ENCODE results near the gene MBLAC2. TPM values are rescaled to one million over a fixed set of nuclear protein-coding genes. Genes with fewer than 3 reads are reported as not detected.
A peak's percentile ranks its signal among the peaks of the same experiment; 100 is the strongest.

MBLAC2 gene
- total RNA-seq: 3.1 TPM

DNA sequence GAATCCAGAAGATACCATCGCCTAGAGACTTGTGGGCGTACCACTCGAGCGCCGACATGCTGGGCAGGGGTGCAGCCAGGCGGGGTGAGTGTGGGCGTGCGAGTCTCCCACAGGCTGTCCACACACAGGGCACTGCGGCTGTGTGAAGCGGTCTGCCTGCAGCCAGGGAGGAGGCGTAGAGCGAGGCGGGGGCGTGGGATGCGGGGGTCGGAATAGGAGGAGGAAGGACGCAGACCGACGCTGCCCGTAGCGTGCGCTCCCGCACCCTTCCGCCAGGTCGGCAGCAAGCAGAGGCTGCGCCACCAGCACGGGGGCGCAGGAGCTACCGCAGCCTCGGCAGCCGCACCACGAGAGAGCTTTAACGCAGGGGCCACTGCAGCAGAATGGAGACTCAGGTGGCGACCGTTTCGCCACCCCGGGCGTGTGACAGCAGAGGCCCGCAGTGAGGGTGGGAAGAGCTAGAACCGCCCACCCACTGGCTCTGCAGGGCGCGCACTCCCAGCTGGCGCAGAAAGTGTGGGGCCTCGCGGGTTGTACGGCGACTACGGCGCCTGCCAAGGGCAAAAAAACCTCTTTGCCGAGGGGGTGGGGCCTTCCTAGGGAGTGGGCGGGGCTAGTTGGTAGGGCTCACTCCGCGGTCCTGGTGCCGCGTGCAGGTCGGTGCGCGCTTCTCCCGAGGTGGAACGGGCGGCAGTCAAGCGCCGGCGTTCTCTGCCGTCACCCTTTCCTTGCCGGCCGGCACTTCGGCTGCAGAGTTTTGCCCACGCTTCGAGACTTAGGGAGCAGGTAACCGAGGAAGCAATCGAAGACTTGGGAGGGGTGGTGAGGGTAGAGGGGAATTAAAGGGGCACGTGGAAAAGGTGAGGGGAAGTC, at the start of gene MBLAC2, which contains the start of gene POLR3G:
TSS of gene MBLAC2 (minus strand) at position 537 of the 873 bp plus-strand sequence. CDS start at position 58, 479 bp downstream.
TSS of gene POLR3G (plus strand) at position 630 of the 873 bp plus-strand sequence. CDS start 10,704 bp downstream, outside the sequence.
- H3K9me3 ChIP-seq (ENCODE audit: control insufficient read depth in 3 of 3, low read length in 3 of 3): no peaks in the 10 kb centered on the region
- peak within 1 kb of the TSS; percentile 94 to 97 (median 96) for H3K4me3 ChIP-seq (ENCODE audit: low read length in 3 of 3)
- H3K4me1 ChIP-seq (ENCODE audit: control insufficient read depth in 3 of 3, insufficient read depth in 3 of 3, low read length in 3 of 3): peaks cover 9 to 20% (median 10%) of the 10 kb centered on the region in 3 donors
- H3K27me3 ChIP-seq (ENCODE audit: control insufficient read depth in 3 of 3, insufficient read depth in 3 of 3, low read length in 3 of 3): no peaks in the 10 kb centered on the region
- H3K36me3 ChIP-seq (ENCODE audit: control insufficient read depth in 3 of 3, insufficient read depth in 3 of 3, low read length in 3 of 3): peaks cover 0 to 3% (median 0%) of the 10 kb centered on the region in 3 donors
- peak within 1 kb of the TSS; percentile 45 for H3K27ac ChIP-seq (ENCODE audit: low read depth, low read length)
- peak within 1 kb of the TSS; percentile 76 to 92 (median 84) for H3K9ac ChIP-seq (ENCODE audit: low read depth in 1 of 3, low read length in 3 of 3)

- H3K9me3 ChIP-seq (ENCODE audit: control insufficient read depth in 3 of 3, low read length in 3 of 3): no peaks in the 10 kb centered on the region
- H3K36me3 ChIP-seq (ENCODE audit: control insufficient read depth in 3 of 3, insufficient read depth in 3 of 3, low read length in 3 of 3): peaks cover 0 to 37% (median 23%) of the 10 kb centered on the region in 3 donors
- no peak overlapping the region for H3K4me3 ChIP-seq (ENCODE audit: low read length in 3 of 3)
- H3K9ac ChIP-seq (ENCODE audit: low read depth in 1 of 3, low read length in 3 of 3): no peak overlapping the region
- H3K27ac ChIP-seq (ENCODE audit: low read depth, low read length): no peak overlapping the region
- H3K4me1 ChIP-seq (ENCODE audit: control insufficient read depth in 3 of 3, insufficient read depth in 3 of 3, low read length in 3 of 3): no peaks in the 10 kb centered on the region
- H3K27me3 ChIP-seq (ENCODE audit: control insufficient read depth in 3 of 3, insufficient read depth in 3 of 3, low read length in 3 of 3): no peaks in the 10 kb centered on the region
Observed at GRCh38 chr5:90519081-90519480, 44.5 kb upstream of the MBLAC2 start.

GRCh38 chr5:90518661-90519060, 44.1 kb upstream of the MBLAC2 start:
- Histone ChIP-seq H3K9ac (ENCODE audit: low read depth in 1 of 3, low read length in 3 of 3) (no peak overlapping the region), H3K36me3 (ENCODE audit: control insufficient read depth in 3 of 3, insufficient read depth in 3 of 3, low read length in 3 of 3) (peaks cover 0 to 33% (median 19%) of the 10 kb centered on the region in 3 donors)

DNA sequence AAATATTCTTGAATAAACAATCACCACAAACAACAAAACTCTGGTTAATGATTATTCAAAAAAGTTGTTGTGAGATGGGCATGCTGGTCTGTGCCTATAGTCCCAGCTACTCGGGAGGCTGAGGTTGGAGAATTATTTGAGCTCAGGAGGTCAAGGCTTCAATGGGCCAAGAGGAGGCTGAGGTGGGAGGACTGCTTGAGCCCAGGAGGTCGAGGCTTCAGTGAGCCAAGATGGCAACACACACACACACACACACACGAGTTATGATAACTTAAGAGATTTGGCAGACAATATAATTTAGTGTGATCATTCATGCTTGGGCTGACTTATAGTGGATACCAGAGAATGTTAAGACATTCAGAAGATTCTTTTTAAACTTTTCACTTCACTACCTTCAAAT, 39.9 kb upstream of the MBLAC2 start:
- H3K4me1 ChIP-seq (ENCODE audit: control insufficient read depth in 3 of 3, insufficient read depth in 3 of 3, low read length in 3 of 3): no peaks in the 10 kb centered on the region
- no peak overlapping the region for H3K4me3 ChIP-seq (ENCODE audit: low read length in 3 of 3)
- H3K9ac ChIP-seq (ENCODE audit: low read depth in 1 of 3, low read length in 3 of 3): no peak overlapping the region
- peaks cover 0 to 13% (median 12%) of the 10 kb centered on the region in 3 donors for H3K36me3 ChIP-seq (ENCODE audit: control insufficient read depth in 3 of 3, insufficient read depth in 3 of 3, low read length in 3 of 3)
- no peaks in the 10 kb centered on the region for H3K27me3 ChIP-seq (ENCODE audit: control insufficient read depth in 3 of 3, insufficient read depth in 3 of 3, low read length in 3 of 3)
- H3K9me3 ChIP-seq (ENCODE audit: control insufficient read depth in 3 of 3, low read length in 3 of 3): no peaks in the 10 kb centered on the region
- H3K27ac ChIP-seq (ENCODE audit: low read depth, low read length): no peak overlapping the region

More at GRCh38 chr5:90518661-90519060, 44.1 kb upstream of the MBLAC2 start:
- Histone ChIP-seq H3K4me3 (ENCODE audit: low read length in 3 of 3) (no peak overlapping the region), H3K27me3 (ENCODE audit: control insufficient read depth in 3 of 3, insufficient read depth in 3 of 3, low read length in 3 of 3) (no peaks in the 10 kb centered on the region), H3K27ac (ENCODE audit: low read depth, low read length) (no peak overlapping the region), H3K4me1 (ENCODE audit: control insufficient read depth in 3 of 3, insufficient read depth in 3 of 3, low read length in 3 of 3) (no peaks in the 10 kb centered on the region), H3K9me3 (ENCODE audit: control insufficient read depth in 3 of 3, low read length in 3 of 3) (no peaks in the 10 kb centered on the region)

DNA sequence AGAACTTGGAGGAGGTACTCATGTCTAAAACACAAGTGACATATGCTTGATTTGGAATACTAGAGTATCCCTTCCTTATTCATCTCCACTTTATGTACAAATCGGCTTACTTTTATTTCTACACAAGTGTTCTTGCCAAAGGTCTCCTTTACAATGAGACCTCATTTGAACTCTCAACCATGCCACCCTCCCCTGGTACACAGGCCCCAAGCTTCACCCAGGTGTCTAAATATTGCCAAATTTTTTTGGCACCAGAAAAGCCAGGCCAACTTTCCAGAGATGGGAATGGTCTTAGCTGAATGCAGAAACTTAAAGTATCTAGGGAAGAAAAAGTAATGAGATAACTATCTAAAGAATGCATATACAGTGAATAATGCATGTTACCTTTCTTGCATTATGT, 35.9 kb upstream of the MBLAC2 start:
- Histone ChIP-seq H3K4me3 (ENCODE audit: low read length in 3 of 3) (no peak overlapping the region), H3K9me3 (ENCODE audit: control insufficient read depth in 3 of 3, low read length in 3 of 3) (no peaks in the 10 kb centered on the region), H3K36me3 (ENCODE audit: control insufficient read depth in 3 of 3, insufficient read depth in 3 of 3, low read length in 3 of 3) (peaks cover 0 to 6% (median 5%) of the 10 kb centered on the region in 3 donors), H3K27me3 (ENCODE audit: control insufficient read depth in 3 of 3, insufficient read depth in 3 of 3, low read length in 3 of 3) (no peaks in the 10 kb centered on the region), H3K9ac (ENCODE audit: low read depth in 1 of 3, low read length in 3 of 3) (no peak overlapping the region), H3K4me1 (ENCODE audit: control insufficient read depth in 3 of 3, insufficient read depth in 3 of 3, low read length in 3 of 3) (no peaks in the 10 kb centered on the region), H3K27ac (ENCODE audit: low read depth, low read length) (no peak overlapping the region)

DNA sequence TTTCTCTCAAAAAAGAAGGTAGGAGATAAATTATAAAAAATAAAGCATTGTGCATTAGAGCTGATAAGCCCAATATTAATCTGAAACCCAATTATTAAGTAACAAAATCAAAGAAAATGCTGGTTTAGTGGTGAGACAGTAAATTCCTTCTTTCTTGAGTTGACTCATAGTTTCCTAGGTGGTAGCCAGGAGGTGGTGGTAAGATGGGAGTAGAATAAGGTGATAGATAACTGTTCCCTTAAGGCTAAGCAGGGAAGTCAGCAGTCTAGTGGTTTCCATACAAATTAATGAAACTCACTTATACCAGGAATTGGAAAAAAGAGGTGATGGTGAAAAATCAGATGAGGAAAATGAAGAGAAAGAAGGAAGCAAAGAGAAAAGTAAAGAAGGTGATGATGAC, 31.6 kb upstream of the MBLAC2 start:
- no peaks in the 10 kb centered on the region for H3K27me3 ChIP-seq (ENCODE audit: control insufficient read depth in 3 of 3, insufficient read depth in 3 of 3, low read length in 3 of 3)
- H3K27ac ChIP-seq (ENCODE audit: low read depth, low read length): no peak overlapping the region
- H3K9ac ChIP-seq (ENCODE audit: low read depth in 1 of 3, low read length in 3 of 3): no peak overlapping the region
- H3K4me3 ChIP-seq (ENCODE audit: low read length in 3 of 3): no peak overlapping the region
- no peaks in the 10 kb centered on the region for H3K4me1 ChIP-seq (ENCODE audit: control insufficient read depth in 3 of 3, insufficient read depth in 3 of 3, low read length in 3 of 3)
- no peaks in the 10 kb centered on the region for H3K9me3 ChIP-seq (ENCODE audit: control insufficient read depth in 3 of 3, low read length in 3 of 3)
- peaks cover 0 to 2% (median 0%) of the 10 kb centered on the region in 3 donors for H3K36me3 ChIP-seq (ENCODE audit: control insufficient read depth in 3 of 3, insufficient read depth in 3 of 3, low read length in 3 of 3)

GRCh38 chr5:90504743-90505142, 30.2 kb upstream of the MBLAC2 start:
- Histone ChIP-seq H3K36me3 (ENCODE audit: control insufficient read depth in 3 of 3, insufficient read depth in 3 of 3, low read length in 3 of 3) (peaks cover 0 to 2% (median 0%) of the 10 kb centered on the region in 3 donors), H3K27me3 (ENCODE audit: control insufficient read depth in 3 of 3, insufficient read depth in 3 of 3, low read length in 3 of 3) (no peaks in the 10 kb centered on the region), H3K9ac (ENCODE audit: low read depth in 1 of 3, low read length in 3 of 3) (no peak overlapping the region), H3K9me3 (ENCODE audit: control insufficient read depth in 3 of 3, low read length in 3 of 3) (no peaks in the 10 kb centered on the region), H3K4me3 (ENCODE audit: low read length in 3 of 3) (no peak overlapping the region), H3K27ac (ENCODE audit: low read depth, low read length) (no peak overlapping the region), H3K4me1 (ENCODE audit: control insufficient read depth in 3 of 3, insufficient read depth in 3 of 3, low read length in 3 of 3) (no peaks in the 10 kb centered on the region)

- Histone ChIP-seq H3K9me3 (ENCODE audit: control insufficient read depth in 3 of 3, low read length in 3 of 3) (no peaks in the 10 kb centered on the region), H3K4me3 (ENCODE audit: low read length in 3 of 3) (no peak overlapping the region), H3K27me3 (ENCODE audit: control insufficient read depth in 3 of 3, insufficient read depth in 3 of 3, low read length in 3 of 3) (no peaks in the 10 kb centered on the region), H3K9ac (ENCODE audit: low read depth in 1 of 3, low read length in 3 of 3) (no peak overlapping the region), H3K36me3 (ENCODE audit: control insufficient read depth in 3 of 3, insufficient read depth in 3 of 3, low read length in 3 of 3) (peaks cover 0 to 2% (median 0%) of the 10 kb centered on the region in 3 donors), H3K27ac (ENCODE audit: low read depth, low read length) (no peak overlapping the region), H3K4me1 (ENCODE audit: control insufficient read depth in 3 of 3, insufficient read depth in 3 of 3, low read length in 3 of 3) (no peaks in the 10 kb centered on the region)
Observed at GRCh38 chr5:90503596-90503995, 29.0 kb upstream of the MBLAC2 start.

DNA sequence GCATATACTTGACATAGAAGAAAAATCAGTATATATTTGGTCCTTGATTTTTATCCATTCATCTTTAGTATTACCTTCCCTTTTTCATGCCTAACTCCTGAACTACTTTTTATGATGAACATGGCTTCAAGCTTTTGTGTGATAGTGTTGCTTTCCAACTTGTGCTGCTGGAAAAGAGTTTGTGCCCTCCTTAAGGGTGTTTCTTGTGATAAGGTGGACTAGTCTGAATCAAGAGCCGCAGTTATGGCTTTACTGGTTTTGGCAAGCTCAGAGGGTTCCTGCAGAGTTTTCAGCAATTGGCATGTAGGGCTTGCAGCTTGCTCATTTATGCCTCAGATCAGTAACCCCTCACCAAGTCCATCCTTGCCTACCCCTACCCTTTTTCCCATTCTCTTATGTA, 20.6 kb upstream of the MBLAC2 start:
- H3K27me3 ChIP-seq (ENCODE audit: control insufficient read depth in 3 of 3, insufficient read depth in 3 of 3, low read length in 3 of 3): no peaks in the 10 kb centered on the region
- H3K4me1 ChIP-seq (ENCODE audit: control insufficient read depth in 3 of 3, insufficient read depth in 3 of 3, low read length in 3 of 3): no peaks in the 10 kb centered on the region
- no peak overlapping the region for H3K4me3 ChIP-seq (ENCODE audit: low read length in 3 of 3)
- H3K36me3 ChIP-seq (ENCODE audit: control insufficient read depth in 3 of 3, insufficient read depth in 3 of 3, low read length in 3 of 3): no peaks in the 10 kb centered on the region
- H3K9me3 ChIP-seq (ENCODE audit: control insufficient read depth in 3 of 3, low read length in 3 of 3): no peaks in the 10 kb centered on the region
- H3K27ac ChIP-seq (ENCODE audit: low read depth, low read length): no peak overlapping the region
- H3K9ac ChIP-seq (ENCODE audit: low read depth in 1 of 3, low read length in 3 of 3): no peak overlapping the region

- Histone ChIP-seq H3K4me3 (ENCODE audit: low read length in 3 of 3) (no peak overlapping the region), H3K4me1 (ENCODE audit: control insufficient read depth in 3 of 3, insufficient read depth in 3 of 3, low read length in 3 of 3) (no peaks in the 10 kb centered on the region)
Observed at GRCh38 chr5:90494043-90494442, 19.5 kb upstream of the MBLAC2 start.

More at GRCh38 chr5:90494043-90494442, 19.5 kb upstream of the MBLAC2 start:
- Histone ChIP-seq H3K27me3 (ENCODE audit: control insufficient read depth in 3 of 3, insufficient read depth in 3 of 3, low read length in 3 of 3) (no peaks in the 10 kb centered on the region), H3K27ac (ENCODE audit: low read depth, low read length) (no peak overlapping the region), H3K9me3 (ENCODE audit: control insufficient read depth in 3 of 3, low read length in 3 of 3) (no peaks in the 10 kb centered on the region), H3K9ac (ENCODE audit: low read depth in 1 of 3, low read length in 3 of 3) (no peak overlapping the region), H3K36me3 (ENCODE audit: control insufficient read depth in 3 of 3, insufficient read depth in 3 of 3, low read length in 3 of 3) (no peaks in the 10 kb centered on the region)
